HG02885 (cell line): Measurements from ENCODE around the gene TENT4B.

ENCODE experiments used
- ATAC-seq: cut with Tn5 transposase; IDR thresholded peaks from one replicate; pipeline ENCODE4 v1.9.1; 2021; ENCODE audit warnings: mild to moderate bottlenecking; ENCODE audit not compliant: unreplicated experiment, poor library complexity

TENT4B gene

DNA sequence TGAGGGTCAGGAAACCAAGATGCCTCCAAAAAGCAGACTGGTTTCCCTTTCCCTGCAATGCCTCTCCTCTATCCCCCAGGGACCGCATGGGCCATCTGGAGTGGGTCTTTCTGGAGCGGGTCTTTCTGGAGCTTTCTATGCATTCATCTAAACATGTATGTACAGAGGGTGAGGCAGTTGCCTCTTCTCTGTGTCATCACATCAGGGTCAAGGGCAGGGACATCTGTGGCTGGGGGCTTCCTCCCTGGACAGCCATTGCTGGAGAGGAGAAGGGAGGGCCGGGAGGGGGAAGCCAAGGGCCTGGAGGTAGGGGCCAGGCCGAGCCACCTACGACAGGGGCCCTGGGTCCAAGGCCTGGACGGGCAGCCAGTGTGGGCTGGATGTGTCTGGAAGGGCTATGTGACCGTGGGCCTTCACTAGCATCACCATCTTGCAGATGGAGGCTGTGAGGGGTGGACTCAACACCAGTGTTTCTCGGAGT, 114.1 kb downstream of the TENT4B start:
- no peak for ATAC-seq

DNA sequence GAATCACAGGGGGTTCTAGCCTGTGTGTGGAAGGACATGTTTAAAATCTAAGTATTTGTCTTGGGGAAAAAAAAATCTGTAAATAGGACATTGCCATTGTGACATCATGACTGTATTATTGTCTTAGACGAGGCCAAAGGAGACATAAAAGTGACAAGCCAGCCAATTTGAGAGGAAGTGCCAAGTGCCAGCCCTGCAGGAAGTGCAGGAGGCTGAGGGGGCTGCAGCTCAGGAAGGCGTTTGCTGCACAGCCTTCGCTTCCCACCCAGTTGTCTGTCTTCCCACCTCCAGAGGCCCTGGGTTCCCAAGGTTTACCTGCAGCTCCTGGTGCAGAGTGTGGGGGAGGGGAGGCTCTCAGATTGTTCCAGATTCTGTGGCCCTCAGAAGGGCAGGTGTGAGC, 114.5 kb downstream of the TENT4B start:
- ATAC-seq = no peak

DNA sequence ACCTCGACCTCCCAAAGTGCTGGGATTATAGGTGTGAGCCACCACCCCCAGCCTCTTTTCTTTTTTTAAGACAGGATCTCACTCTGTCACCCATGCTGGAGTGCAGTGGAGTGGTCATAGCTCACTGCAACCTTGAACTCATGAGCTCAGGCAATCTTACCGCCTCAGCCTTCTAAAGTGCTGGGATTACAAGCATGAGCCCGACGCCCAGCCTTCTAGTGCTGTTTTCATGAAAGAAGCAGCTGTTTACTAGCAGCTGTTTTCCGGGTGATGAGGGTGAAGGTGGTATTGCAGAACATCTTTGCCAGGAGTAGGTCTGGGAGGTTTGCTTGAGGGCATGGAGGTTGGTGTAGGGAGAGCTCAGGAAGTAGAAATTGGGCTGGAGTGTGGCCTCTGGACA, 115.2 kb downstream of the TENT4B start:
- no peak for ATAC-seq

DNA sequence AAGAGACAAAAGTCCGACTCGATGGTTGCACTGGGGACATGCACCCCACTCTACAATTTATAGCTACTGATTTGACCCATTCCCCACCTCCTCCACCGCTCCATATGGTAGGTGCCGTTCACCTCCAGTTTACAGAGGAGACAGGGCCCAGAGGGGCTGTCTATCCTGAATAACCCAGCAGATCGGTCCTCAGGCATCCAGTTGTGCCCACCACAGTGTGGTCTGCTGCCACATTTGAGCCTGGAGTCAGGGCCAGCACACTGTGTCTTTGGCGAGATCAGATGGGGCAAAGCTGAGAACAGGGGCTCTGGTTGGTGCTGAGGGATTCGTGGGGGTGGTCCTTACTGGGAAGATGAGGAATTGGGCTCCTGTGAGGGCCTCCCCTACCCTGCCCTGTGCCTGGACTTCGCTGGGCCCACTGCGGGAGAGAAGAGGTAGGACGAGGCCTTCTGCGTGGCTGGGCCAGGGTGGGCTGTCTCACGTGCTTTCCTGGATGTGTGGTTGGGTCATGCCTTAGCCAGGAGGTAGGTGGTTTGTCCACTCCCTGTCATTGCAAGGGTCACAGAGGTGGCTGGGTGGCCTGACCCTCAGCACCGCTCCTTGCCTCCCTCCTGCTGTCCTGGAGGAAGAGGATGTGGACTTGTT, 116.1 kb downstream of the TENT4B start:
- ATAC-seq = no peak

DNA sequence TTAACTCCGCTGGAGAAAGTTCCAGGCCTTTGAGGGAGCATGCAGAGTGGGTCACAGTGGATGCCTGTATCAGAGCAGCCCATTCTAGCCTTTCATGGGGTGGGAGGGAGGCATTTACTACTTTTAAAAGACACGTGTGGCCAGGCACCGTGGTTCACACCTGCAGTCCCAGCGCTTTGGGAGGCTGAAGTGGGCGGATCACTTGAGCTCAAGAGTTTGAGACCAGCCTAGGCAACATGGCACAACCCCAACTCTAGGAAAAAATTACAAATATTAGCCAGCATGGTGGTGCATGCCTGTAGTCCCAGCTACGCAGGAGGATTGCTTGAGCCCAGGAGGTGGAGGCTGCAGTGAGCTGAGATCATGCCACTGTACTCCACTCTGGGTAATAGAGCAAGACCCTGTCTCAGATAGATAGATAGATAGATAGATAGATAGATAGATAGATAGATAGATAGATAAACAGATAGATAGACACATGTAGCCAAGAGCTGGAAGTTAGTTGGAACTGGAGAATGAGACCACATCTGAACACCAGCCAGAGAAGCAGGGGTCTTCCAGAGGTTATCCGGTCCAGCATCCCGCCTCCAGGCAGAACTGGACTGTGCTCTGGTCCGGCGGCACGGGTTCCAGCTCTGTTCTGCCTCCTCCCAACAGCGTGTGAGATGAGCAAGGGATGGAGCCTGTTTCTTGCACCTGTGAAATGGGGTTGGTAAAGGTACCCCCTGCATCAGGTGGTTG, 116.8 kb downstream of the TENT4B start:
- no peak for ATAC-seq

DNA sequence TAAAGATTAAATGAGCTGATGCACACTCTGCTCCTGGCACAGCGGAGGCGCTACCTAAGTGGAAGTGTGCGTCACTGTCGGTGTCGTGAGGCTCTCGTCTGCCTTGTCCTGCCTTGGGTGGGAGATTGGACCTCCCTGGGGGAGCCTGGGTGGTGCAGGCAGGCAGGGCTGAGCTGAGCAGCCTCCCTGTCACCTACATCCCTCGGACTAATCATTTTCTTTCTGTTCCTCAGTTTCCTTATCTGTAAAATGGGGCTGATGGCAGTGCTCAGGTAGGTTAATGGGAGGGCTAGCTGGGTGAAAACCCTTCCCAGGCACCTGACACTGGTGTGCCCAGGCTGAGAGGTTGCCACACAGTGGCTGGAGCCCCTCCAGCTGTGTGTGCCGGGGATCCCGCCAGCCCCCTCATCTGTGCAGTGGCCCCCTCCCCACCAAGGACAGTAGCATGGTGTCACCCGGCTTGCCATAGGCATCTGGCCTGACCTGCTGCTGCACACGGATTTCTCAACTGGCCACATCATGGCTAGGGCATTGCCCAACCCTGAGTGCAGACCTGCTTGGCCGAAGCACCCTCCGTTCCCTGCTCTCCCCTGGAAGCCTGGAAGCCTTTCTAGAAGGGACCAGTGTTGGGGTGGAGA, 117.5 kb downstream of the TENT4B start:
- ATAC-seq = no peak

DNA sequence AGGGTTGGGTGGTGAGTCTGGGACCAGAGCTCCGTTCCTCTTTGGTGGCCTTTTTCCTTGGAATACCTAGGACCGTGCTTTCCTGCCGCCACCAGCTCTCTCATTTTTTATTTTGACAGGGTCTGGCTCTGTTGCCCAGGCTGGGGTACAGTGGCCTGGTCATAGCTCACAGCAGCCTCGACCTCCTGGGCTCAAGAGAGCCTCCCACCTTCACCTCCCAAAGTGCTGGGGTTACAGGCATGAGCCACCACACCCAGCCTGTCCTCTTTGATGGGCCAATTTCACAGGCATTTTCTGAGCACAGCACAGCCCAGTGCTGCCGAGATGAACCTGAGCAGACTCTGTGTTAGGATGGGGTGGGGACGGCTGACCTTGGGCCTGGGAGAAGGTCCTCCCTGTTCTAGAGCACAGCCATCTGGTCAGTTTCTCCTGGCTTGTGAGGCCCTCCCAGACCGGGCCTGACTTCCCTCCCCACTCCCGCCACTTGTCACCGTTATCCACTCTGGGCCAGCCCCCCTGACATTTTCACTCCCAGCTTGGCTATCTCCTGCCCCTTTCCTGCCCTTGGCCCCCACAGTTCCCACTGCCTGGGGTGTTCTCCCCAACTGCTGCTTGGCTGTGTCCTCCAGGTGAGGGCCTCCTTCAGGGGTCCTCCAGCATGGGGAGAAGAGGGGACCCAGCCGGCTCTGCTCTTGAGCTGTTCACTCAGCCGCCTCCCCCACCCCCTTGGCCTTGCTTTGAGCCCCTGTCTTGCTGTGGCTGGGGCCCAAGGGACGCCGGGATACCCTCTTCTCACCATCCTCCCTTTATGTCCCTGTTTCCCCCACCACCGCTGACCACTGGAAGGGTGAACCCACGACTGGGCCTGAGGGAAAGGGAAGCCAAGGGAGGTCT, 118.3 kb downstream of the TENT4B start:
- ATAC-seq = no peak

DNA sequence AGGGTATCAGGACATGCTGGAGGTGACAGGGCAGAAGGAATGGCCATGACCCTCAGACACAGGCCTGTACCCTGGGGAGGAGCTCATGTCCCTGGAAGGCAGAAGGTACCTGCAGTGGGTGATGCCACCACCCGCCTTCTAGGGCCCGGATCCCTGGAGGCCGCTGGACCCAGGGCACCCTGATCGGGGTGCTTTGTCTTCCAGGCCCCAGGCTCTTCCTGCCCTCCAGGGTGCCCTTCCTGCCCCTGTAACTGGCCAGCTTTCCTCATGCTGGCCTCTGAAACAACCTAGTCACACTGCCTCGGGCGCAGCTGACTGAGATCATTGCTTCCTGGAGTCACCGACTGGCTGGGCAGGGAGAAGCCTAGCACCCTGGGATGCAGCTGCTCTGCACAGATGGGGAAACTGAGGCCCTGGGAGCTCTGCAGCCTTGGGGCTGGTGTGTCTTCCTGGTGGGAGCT, 119.0 kb downstream of the TENT4B start:
- no peak for ATAC-seq

DNA sequence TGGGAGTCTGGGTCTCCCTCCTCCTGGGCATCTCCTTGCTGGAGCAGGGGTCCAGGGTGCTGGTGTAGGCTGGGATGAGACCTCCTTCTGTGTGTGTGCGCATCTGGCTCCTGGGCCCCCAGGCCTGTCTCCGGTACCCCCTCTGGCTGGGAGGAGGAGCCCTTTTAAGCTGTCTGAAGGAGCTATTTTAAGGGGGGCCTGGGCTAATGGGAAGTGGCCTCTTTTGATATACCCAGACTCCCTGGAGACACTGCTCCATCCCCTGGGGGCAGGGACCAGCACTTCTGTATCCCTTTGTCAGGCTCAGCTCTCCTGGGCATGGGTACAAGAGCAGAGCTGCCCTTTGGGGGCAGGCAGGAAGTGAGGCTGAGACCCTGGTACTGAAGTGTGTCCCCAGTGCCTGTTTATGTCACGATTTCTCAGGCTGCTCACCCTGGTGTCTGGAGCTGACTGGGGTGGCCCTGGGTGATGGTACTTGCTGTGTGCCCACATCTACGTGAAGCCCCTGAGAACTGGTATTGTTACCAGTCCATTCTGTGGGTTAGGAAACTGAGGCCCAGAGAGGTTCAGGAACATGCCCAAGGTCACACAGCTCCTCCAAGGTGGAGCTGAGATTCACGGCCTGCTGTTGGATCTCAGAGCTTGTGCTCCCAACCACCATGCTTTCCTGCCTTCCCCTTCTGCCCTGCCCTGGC, 119.7 kb downstream of the TENT4B start:
- ATAC-seq = no peak

DNA sequence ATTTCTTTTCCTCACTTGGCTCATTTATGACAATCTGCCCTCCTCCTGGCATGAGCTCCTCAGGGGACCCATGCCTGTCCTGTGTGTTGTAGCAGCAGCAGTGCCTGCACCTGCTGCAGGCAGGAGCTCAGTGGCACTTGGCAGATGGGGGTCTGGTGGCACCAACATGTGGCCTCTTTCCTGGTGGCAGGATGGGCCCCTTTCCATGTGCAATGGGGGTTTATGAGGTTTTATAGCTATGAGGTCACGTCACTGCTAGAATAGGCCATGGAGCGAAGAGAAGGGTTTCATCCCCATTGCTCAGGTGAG, 120.2 kb downstream of the TENT4B start:
- ATAC-seq = no peak

DNA sequence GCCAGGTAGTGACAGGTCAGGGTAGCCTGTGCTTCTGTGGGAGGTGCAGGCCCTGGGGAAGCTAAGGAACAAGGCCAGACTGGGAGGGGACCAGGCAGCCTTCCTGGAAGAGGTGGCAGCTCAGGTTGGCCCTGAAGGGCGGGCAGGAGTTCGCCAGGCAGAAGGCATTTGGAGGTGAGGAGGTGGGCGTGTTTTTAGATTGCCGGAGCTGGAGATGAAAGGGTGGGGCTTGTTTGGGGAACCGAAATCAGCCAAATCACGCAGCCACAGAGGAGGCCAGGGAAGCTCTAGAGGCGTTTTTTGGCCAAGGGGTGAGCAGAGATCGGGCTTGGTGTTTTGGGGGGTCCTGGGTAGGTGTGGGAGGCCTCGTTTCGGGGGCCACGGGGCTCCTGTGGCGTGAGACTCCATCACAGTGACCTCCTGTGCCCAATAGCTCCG, 120.8 kb downstream of the TENT4B start:
- peak; percentile 77 for ATAC-seq

DNA sequence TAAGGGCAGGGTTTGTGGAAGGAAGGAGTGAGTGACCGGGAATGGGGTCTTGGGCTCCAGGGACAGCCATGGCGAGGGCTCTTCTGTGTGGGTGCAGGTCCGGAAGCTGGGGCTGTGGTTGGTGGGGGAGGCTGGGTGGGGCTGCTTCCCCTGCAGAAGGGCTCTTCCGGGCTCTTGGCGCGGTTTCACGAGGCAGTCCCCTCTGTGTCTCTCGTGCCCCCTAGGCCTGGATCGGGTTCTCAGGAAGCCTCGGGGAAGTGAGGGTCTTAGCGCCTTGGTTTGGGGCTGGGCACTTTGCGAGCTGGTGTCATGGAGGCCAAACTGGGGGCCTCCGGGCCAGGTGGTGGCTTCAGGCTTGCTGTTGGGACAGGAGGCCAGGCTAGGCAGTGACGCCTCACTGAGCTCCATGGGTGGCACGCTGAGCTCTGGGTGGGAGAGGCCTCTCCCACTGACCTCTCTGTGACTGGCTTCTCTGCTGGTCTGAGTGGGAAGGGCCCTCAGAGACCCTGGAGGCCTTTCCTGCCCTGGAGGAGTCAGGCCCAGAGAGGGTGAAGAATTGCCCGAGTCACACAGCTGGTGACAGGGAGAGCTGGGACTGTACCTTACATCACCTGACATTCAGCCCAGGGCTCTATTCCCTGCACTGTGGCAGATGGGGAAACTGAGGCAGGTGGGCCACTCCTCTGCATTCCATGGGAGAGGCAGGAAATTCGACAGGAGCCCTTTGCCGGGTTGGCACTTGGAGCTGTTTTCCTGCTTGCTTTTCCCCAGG, 121.4 kb downstream of the TENT4B start:
- ATAC-seq = peak; percentile 51

DNA sequence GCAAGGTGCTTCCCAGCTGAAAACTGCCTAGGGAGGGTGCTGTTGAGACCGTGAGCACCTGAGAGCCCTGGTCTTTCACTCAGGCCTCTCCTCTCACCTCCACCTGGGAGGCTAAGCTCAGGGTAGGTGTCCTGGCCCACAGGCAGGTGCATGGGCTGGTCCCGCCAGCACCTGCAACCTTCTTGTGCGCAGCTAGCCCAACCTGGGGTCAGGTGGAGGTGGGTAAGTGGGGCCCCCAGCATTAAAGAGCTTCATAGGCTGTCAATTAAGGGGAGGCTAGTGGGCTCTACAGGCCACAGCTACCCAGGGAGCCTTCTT, 122.0 kb downstream of the TENT4B start:
- no peak for ATAC-seq

DNA sequence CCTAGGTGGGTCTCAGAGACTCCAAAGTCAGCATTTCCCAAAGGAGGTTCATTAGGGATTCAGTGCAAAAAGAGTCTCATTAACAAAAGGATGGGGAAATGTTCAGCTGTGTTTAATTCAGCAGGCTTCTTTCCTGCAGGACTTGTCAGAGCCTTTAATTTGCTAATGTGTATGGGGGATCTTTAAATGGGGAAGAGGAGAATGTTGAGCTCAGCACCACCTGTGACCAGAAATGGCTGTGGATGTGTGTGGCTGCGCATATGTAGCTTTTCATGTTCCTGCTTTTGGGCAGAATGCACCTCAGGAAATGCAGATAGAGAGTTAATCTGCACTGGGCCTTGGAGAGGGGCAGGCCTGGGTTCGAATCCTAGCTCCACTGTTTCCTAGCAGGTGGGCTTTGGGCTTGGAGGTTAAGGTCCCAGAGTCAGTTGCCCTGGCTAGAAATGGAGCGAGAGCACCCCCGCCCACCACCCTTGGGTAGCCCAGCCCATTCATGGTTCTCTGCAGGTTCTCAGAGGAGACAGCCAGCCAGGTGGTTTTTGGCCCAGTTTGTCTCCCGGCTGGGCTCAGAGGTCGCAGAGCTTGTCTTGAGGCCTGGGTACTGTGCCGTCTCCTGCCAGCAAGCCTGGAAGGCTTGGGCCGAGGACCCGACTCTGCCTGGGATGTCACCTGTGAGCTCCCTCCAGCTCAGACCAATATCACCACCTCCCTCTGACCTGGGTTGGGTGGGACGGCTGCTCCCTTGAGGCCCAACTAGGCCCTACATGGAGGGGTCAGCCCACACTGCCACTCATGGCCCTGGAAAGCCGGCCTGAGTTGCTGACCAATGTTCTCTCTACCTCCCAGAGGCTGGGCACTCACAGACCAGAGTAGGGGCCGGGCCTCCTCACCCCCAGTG, 122.6 kb downstream of the TENT4B start:
- no peak for ATAC-seq

DNA sequence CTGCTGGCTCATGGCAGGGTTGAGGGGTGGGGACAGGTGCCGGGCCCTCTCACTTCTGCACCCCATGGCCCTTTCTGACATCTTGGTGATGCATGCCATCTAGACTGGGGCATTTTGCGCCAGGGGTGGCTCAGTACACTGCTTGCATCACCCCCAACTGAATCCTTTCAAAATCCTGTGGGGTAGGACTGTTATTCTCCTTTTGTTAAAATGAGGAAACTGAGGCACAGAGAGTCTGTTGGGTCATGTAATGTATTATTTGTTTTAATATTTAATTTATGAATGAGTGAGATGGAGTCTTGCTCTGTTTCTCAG, 123.2 kb downstream of the TENT4B start:
- ATAC-seq = no peak

DNA sequence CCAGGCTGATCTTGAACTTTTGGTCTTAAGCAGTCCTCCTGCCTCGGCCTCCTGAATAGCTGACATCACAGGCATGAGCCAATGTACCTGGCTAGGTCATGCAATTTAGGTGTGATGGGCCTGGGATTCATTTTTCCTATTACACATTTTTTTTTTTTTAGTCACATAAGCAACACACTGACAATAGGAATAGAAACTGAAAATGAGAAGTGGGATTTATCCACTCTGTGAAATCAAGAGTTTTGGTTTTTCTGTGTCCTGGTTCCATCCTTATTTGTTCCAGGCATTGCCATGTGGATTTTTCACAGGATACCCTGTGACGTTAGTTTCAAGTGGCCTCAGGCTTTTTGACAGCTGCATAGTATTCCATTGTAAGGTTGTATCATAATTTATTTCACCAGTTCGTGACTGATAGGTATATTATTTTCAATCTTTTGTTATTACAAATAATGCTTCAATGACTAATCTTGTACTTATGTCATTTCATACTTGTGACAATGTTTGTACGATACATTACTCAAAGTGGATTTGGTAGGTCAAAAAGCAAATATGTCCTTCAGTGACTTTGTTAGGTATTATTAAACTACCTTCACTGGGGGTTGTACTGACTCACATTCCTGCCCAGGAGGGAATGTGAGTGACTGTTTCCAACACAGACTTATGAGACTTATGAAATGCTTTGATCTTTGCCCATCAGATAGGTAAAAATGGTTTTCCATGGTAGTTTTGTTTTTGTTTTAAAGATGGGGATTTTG, 123.9 kb downstream of the TENT4B start:
- ATAC-seq = no peak

DNA sequence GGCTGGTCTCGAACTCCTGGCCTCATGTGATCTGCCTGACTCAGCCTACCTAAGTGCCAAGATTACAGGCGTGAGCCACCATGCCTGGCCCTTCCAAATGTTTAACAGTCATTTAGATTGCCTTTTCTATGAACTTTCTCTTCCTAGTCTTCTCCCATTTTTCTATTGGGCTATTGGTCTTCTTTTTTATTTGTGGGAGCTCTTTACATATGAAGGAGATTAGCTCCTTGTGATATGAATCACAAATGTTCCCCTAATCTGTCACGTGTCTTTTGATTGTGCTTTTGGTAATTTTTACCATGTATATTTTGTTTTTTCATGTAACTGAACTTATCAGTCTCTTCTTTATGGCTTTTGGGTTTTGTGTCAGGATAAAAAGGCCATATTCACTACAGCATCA, 125.1 kb downstream of the TENT4B start:
- no peak for ATAC-seq

DNA sequence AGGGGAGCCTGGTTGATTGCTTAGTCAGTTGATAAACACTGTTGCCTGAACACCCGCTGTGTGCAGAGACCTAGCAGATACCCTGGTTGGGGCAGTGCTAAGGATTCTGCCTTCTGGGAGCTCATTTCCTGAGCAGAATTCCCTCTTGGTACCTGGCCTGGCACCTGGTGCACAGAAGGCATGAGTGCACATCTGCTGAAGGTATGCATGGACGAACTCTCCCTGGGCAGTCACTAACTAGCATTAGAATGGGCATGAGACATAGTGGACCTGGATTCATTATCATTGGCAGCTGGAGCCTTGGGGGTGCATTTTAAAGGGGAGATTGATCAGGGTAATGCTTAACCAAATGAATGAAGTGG, 126.4 kb downstream of the TENT4B start:
- ATAC-seq = no peak
